GM19438 (cell line): ENCODE results near the gene UFC1.

Source experiments
- ATAC-seq: cut with Tn5 transposase; IDR thresholded peaks from one replicate; pipeline ENCODE4 v1.9.1; 2021; ENCODE audit warnings: low read depth; ENCODE audit not compliant: unreplicated experiment

UFC1 gene

DNA sequence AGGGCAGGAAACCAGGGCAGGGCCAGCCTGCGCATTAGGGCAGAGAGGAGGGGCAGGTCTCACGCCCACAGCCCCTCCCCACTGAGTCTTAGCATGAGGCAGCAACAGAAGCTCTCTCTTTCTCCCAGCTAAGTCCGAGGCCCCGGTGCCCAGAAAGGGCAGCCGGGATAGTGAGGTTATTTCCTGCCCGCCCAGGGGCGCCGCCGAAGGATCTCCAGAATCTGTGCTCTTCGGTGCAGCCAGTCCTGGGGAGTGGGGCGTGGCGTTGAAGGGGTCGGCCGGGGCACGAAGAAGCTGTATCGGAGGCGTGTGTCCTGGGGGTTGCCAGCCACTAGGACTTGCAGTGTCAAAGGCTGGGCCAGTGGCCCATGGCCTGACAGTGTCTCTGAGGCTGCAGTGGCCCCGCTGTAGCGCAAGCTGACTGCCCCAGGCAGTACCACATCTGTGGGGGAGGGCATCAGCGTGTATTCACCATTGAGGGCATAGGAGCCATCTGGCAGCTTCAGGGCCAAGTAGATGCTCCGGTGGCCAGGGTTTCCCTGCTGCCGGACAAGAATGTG is 37.3 kb downstream of the UFC1 start:
- ATAC-seq: no peak

- ATAC-seq: no peak
These were observed 38.2 kb downstream of the UFC1 start for GRCh38 chr1:161191971-161192370.

DNA sequence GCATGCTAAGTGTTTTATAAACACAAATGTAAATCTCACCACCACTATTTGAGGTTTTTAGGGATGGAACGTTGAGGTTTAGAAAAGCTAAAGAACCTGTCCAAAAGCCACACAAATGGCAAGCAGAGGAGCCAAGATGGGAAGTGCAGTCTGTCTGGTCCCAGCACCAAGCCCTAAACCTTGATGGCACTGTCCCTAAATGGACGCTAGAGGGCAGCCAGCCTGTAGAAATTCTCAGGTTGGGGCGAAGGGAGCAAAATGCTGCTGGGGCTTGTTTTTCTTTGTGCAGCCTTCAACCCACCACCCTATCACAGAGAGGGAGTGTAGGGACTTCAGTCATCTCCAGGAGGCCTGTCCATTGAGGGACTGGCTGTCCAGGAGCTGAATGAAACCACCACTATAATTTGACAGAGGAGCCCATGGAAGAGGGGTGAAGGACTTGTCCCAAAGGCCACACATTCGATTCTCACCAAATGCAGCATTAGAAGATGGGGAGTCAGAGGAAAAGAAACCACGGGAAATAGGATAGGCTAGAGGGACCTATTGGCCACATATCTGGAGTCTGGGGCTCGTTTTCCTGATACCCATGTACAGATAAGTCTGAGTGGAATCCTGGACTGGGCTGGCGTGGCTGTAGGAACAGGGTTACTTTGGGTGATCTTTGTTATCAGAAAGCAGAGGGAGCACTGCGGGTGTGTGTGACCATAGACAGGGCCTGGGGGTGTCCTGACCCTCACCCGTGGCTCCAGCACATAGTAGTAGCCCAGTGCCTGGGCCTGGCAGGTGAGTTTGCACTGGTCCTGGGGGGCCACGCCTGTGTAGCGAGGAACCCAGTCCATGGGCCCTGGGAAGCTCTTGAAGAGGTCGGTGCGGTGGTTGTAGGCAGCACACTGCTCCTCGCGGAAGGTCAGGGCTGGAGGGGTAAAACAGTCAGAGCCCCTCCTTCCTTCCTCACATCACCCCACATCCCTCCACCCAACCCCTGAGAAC is 39.0 kb downstream of the UFC1 start:
- peak; percentile 58 for ATAC-seq

DNA sequence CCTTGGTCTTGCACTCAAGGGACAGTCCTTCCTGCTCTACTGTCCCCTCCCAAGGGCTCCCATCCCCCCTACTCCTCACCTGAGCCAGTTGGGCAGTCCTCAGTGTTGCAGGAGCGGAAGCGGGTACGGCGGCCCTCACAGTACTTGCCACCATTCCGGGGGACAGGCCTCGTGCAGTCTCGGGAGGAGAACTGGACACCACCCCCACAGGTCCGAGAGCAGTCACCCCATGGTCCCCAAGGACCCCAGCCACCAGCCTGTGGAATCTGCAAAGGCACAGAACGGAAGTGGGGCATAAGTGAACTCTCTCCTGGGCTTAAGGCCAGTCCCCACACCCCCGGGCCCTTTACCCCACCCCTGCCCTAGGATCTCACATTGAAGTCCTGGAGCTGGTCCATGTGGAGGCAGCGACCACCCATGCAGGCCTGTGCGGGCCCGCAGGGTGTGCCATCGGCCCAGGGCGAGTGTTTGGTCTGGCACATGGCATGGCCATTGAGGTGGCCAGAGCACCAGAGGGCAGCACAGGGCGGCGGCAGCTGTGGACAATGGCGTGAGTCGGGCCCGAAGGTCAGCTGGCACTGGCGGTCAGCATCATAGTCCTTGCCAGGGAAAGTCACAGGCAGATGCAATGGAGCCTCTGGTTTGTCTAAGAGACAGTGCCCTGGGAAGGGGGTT is 39.9 kb downstream of the UFC1 start:
- no peak for ATAC-seq

DNA sequence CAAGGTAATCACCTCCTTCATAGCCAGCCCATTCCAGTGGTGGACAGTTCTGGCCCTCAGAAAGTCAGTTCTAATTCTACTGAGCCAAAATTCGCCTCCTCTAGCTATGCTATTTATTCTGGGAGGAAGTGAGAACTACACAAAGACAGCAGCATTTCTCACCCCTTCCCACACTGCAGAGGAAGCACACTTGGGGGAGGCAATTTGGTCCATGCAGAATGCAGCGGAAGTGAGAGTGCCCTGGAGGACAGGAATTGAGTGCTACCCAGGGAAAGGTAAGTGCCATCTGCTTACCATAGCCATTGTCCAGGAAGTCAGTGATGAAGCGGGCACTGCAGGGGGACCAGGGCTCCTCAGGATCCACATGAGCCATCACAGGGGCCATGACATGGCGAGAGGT is 41.4 kb downstream of the UFC1 start:
- ATAC-seq: peak; percentile 54

DNA sequence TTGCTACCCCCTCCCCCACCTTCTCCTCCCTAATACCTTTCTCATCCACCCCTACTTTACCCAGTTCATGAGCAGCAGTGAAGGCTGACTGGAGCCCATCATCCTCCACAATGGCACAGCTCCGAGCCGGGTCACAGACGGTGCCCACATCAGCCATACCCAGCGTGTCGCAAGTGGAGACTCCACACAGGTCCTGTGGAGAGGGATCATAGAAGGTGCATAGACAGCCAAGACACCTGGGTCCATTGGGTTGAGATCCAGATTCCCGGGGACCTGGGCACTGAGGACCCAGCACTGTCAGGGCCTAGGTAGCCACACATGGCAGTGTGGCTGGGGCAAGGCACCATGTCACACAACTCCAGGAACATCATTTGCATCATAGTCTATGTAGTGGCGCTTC is 42.3 kb downstream of the UFC1 start:
- no peak for ATAC-seq

- no peak for ATAC-seq
These were observed 43.0 kb downstream of the UFC1 start for GRCh38 chr1:161196521-161197451.

DNA sequence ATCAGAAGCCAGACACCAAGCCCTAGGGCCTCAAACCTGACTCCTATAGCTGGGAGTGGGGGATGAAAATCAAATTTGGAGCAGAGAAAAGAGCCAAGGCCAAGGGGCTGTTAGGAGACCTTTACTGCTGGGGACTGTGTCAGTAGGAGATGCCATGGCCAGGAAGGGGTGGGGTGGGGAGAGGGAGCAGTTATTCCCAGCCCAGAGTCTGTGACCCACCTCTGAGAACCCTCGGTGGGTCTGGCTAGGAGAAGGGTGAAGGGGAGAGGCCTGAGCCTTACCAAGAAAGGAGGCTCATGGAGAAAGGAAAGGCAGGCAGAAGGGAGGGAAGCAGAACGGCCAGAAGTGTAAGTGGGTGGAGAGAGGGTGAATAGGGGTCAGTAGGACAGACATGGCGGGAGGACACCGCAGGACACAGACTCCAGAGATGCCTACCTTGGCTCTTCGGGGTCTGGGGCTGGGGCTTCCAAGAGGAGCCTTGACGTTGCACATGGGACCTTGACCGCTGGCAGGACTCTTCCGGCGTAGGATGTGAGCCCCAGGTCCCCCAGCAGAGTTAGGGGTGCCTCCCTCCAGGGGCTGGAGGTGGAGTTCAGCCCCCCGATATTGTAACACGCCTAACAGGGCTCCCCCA is 43.9 kb downstream of the UFC1 start:
- ATAC-seq: no peak

- no peak for ATAC-seq
These were observed 44.6 kb downstream of the UFC1 start for GRCh38 chr1:161198194-161198896.

DNA sequence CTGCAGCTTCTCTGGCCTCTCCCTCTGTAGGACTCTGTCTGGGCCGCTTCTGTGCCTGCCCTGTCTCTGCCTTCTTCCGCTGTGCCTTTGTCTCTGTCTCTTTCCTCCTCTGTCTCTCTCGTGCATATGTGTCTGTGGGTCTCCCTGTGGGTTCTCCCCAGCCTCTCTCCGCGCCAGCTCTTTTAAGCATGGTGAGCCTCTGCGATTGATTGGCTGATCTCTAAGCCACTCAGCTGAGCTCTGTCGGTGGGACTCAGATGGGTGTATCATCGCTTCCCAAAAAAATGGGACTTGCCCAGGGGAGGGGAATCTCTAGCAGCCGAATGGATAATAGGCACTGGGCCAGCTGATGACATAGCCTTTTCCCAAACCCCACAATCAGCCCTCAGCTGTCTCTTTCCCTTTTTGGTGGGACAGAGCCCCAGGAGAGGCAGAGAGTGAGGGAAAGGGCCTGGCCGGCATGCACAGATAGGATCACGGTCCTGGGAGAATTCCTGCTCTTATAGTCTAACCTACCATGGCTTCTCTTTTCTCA is 45.2 kb downstream of the UFC1 start, which contains the start of gene ADAMTS4:
ADAMTS4 (minus strand) TSS at position 158 of the 535 bp plus-strand sequence. CDS start 427 bp downstream, outside the sequence.
- no peak for ATAC-seq

DNA sequence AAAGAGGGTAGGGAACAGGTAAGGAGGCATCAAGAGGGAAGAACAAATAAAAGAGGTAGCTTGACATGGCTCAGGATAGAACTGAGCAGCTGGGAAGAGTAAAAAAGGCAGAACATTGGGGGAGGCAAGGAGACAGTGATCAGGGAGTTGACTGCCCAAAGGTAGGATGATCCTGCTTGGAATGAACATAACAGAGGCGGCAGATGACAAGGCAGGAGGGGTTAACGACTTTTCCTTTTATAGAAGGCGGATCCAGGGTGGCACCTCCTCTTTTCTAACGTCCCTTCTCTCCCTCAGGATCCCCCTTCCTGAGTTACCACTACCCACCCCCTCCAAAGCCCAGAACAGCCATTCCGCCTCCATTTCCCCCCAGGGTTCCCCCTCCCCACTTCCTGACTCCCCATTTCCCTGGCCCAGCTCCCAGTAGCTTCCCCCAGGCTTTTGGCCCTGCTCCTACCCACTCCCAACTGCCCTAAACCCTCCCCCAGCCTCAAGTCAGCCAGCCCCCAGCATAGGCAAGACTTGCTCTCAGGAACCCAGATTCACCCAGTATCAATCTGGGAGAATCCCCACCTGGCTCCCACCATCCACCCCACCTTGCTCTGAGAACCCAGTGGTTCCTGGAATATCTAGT is 45.8 kb downstream of the UFC1 start:
- ATAC-seq: no peak

DNA sequence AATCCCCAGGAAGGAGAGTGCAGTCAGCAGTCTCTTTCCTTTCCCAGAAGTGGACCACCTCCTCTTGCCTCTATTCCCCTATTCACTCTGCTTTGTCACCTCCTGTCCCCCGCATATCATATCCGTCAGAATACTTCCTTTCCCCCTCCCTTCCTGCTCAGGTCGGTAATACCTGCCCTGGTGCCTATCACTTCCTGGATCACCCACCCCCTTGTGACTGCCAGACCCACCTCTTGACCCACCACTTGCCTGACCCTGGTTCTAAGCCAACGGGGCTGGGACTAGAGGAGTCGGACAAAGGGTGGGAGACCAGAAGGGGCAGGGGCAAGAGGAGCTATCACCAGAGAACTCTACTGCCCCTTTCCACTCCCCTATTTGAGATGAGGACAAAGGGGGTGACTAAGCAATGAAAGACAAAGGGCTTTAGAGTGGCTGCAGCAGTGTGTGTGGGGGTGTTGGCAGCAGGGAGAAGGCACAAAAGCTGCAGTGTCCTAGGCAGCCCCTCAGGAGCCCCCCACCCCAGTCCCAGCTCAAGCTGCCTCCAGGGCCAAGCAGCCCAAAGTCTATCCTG is 46.7 kb downstream of the UFC1 start:
- ATAC-seq: no peak

- ATAC-seq: no peak
These were observed 47.4 kb downstream of the UFC1 start for GRCh38 chr1:161200992-161201835.

GRCh38 chr1:161201836-161202712 is 48.3 kb downstream of the UFC1 start, which contains the start of gene NDUFS2:
Gene NDUFS2, plus strand, starts transcription at chr1:161202367. Its CDS starts 19 bp downstream, at chr1:161202386.
- peak; percentile 97 for ATAC-seq

DNA sequence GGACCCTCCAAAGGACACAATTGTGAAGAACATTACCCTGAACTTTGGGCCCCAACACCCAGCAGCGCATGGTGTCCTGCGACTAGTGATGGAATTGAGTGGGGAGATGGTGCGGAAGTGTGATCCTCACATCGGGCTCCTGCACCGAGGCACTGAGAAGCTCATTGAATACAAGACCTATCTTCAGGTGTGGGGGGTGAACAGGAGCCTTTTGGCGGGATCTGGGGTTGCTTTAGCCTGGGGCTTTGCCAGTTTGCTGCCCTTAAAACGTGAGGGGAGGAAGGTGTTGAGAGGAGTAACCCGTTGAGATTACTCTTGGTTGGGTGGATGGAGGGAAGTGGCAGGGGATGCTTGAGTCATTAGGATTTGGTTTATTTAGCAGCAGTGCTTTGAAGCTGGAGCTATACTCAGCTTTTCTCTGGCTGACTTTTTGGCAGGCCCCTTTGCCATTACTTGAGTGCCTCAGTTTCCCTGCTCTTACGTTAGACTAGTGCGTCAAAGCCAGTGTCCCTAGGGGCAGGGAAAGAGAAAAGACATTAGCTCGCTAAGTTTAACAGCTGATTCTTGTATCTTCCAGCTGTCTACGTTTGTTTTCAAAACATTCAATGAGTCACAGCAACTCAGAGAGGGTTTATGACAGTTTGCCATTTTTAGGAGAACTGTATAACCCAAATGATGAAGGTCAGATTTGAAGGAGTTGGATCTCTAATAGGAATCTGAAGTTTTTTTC is 52.8 kb downstream of the UFC1 start:
- ATAC-seq: no peak
